ENCODE measurements around the gene GPR63. TPM values are rescaled to one million over a fixed set of nuclear protein-coding genes. Genes with fewer than 3 reads are reported as not detected.

The GPR63 gene
- total and polyA plus RNA-seq, 9 of the 15 experiments (the other 6 are each of a cell fraction or from before 2014, with no cell fraction given) = 1.6 to 5.1 (median 3.7) TPM

DNA sequence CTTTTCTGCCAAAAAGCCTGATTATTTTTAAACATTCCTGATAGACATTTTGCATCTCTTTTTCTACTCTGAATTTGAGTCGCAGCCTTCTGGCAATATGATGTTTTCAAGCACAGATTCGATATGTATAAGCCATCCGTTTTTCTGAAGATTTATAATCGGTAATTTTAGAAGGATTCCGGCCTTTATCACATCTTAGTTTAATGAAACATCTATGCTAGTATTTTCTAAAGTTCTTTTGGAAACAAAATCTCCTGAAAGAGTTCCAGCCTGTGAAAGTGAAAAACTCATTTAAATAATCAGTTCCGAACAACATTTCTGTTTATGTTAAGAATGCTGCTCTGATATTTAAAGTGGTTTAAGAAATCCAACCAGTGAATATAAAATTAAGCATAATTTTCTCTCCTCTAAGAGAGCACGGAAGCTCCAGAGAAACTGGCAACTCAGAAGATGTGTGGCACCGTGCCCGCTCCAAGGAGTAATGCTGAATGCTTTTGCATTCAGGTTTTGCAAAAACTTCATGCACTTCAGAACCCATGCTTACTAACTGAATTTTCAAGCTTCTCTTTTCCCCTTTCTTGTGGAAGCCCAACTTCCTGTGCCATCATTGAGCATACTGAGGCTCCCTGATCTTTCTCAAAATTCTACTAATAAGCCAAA lies 39.7 kb upstream of the GPR63 start:
- no peak overlapping the region for H3K27ac ChIP-seq (ENCODE audit: extremely low read depth, low read depth, low read length)

More for the DNA sequence above, 39.7 kb upstream of the GPR63 start:
- BruUV-seq (replicated peaks) = no TSS peak
- H3K9ac ChIP-seq (ENCODE audit: insufficient read depth in 1 of 2, low read depth in 2 of 2, low read length in 2 of 2) = no peak overlapping the region
- FAIRE-seq = no peak
- H3K4me1 ChIP-seq (replicated peaks in 1 of 2; ENCODE audit: control insufficient read depth in 2 of 2, insufficient read depth in 2 of 2, low read length in 2 of 2) = no peaks in the 10 kb centered on the region
- no peak for DNase-seq (ENCODE audit: extremely low read depth in 1 of 4, low spot score in 3 of 4)
- TF ChIP-seq PTTG1 (tag; IDR thresholded peaks at IDR 0.05; ENCODE audit: low read depth) = no peak
- TF ChIP-seq RFX1 (IDR thresholded peaks at IDR 0.05) = no peak
- TF ChIP-seq PCBP2 (IDR thresholded peaks at IDR 0.05; ENCODE audit: low read depth, low read length, poor library complexity, severe bottlenecking) = no peak
- TF ChIP-seq, protein P1, sequence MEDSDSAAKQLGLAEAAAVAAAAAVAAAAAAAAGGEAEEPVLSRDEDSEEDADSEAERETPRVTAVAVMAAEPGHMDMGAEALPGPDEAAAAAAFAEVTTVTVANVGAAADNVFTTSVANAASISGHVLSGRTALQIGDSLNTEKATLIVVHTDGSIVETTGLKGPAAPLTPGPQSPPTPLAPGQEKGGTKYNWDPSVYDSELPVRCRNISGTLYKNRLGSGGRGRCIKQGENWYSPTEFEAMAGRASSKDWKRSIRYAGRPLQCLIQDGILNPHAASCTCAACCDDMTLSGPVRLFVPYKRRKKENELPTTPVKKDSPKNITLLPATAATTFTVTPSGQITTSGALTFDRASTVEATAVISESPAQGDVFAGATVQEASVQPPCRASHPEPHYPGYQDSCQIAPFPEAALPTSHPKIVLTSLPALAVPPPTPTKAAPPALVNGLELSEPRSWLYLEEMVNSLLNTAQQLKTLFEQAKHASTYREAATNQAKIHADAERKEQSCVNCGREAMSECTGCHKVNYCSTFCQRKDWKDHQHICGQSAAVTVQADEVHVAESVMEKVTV (CRISPR knock-in tag; IDR thresholded peaks at IDR 0.05) = no peak
- no peak for TF ChIP-seq ZNF830 (CRISPR knock-in tag; IDR thresholded peaks at IDR 0.05)
- TF ChIP-seq, protein P2, sequence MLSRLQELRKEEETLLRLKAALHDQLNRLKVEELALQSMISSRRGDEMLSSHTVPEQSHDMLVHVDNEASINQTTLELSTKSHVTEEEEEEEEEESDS (CRISPR knock-in tag; IDR thresholded peaks at IDR 0.05) = no peak
- TF ChIP-seq, protein P3, sequence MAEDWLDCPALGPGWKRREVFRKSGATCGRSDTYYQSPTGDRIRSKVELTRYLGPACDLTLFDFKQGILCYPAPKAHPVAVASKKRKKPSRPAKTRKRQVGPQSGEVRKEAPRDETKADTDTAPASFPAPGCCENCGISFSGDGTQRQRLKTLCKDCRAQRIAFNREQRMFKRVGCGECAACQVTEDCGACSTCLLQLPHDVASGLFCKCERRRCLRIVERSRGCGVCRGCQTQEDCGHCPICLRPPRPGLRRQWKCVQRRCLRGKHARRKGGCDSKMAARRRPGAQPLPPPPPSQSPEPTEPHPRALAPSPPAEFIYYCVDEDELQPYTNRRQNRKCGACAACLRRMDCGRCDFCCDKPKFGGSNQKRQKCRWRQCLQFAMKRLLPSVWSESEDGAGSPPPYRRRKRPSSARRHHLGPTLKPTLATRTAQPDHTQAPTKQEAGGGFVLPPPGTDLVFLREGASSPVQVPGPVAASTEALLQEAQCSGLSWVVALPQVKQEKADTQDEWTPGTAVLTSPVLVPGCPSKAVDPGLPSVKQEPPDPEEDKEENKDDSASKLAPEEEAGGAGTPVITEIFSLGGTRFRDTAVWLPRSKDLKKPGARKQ (CRISPR knock-in tag; IDR thresholded peaks at IDR 0.05) = no peak
- TF ChIP-seq, protein P4, sequence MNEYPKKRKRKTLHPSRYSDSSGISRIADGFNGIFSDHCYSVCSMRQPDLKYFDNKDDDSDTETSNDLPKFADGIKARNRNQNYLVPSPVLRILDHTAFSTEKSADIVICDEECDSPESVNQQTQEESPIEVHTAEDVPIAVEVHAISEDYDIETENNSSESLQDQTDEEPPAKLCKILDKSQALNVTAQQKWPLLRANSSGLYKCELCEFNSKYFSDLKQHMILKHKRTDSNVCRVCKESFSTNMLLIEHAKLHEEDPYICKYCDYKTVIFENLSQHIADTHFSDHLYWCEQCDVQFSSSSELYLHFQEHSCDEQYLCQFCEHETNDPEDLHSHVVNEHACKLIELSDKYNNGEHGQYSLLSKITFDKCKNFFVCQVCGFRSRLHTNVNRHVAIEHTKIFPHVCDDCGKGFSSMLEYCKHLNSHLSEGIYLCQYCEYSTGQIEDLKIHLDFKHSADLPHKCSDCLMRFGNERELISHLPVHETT (CRISPR knock-in tag; conservative IDR thresholded peaks at IDR 0.05 in 1 of 2, IDR thresholded peaks at IDR 0.05 in 1 of 2) = no peak
- no peak for TF ChIP-seq POU5F1 (IDR thresholded peaks at IDR 0.05; ENCODE audit: borderline replicate concordance, low read depth, low read length, partially characterized antibody)
- no peak for TF ChIP-seq ZNF76 (CRISPR knock-in tag; IDR thresholded peaks at IDR 0.05; ENCODE audit: borderline replicate concordance)
- TF ChIP-seq XRCC3 (IDR thresholded peaks at IDR 0.05) = no peak
- no peak for TF ChIP-seq SIRT6 (IDR thresholded peaks at IDR 0.05; ENCODE audit: low read depth, low read length)
- no peak for TF ChIP-seq SP2 (IDR thresholded peaks at IDR 0.05; ENCODE audit: extremely low read depth, low read depth, low read length, poor library complexity, severe bottlenecking)
- no peak for TF ChIP-seq SRSF3 (IDR thresholded peaks at IDR 0.05; ENCODE audit: insufficient read depth, low read length)
- TF ChIP-seq TCF3 (CRISPR knock-in tag; IDR thresholded peaks at IDR 0.05) = no peak
- WGBS (ENCODE audit: insufficient coverage, low coverage, missing lambda C conversion rate) = 4% methylated on average over 9 of the region's 9 CpGs
- H3K4me2 ChIP-seq (ENCODE audit: insufficient read depth, low read length) = no peak overlapping the region
- H3K9me1 ChIP-seq (ENCODE audit: control insufficient read depth, insufficient read depth, low read length) = no peaks in the 10 kb centered on the region
- no peaks in the 10 kb centered on the region for H3K79me2 ChIP-seq (ENCODE audit: control insufficient read depth, insufficient read depth, low read length)
- POLR2A ChIA-PET = no interaction called here
- H3K27me3 ChIP-seq (ENCODE audit: control insufficient read depth in 2 of 2, insufficient read depth in 2 of 2, low read length in 2 of 2) = no peaks in the 10 kb centered on the region; a peak in 2 of 5 replicates
- no peak overlapping the region for H2AFZ ChIP-seq (ENCODE audit: low read depth, low read length)
- no peak overlapping the region for H3K4me3 ChIP-seq
- ATAC-seq = no peak
- H3K36me3 ChIP-seq (ENCODE audit: control insufficient read depth, insufficient read depth, low read length) = no peaks in the 10 kb centered on the region
- CTCF ChIA-PET (ENCODE audit: low intra/inter-chr PET ratio) = no interaction called here
- in situ Hi-C loops (cut with MboI) = no loop called here
- intact Hi-C loops (cut with micrococcal nuclease) = no loop called here
- no peaks in the 10 kb centered on the region for H3K9me3 ChIP-seq (replicated peaks; ENCODE audit: control insufficient read depth, insufficient read depth, low read depth, low read length)
- no peaks in the 10 kb centered on the region for H4K20me1 ChIP-seq (replicated peaks; ENCODE audit: control insufficient read depth, insufficient read depth, low read length)

All from K562 (cell line).